ENCODE measurements around the gene NDFIP1. TPM values are rescaled to one million over a fixed set of nuclear protein-coding genes. Genes with fewer than 3 reads are reported as not detected.

Gene NDFIP1
- total RNA-seq, 6 experiments from 2014 or later: 50.4 to 61.1 (median 57.1) TPM

- ATAC-seq: no peak
Measured at GRCh38 chr5:142065273-142065672, 43.3 kb upstream of the NDFIP1 start.

DNA sequence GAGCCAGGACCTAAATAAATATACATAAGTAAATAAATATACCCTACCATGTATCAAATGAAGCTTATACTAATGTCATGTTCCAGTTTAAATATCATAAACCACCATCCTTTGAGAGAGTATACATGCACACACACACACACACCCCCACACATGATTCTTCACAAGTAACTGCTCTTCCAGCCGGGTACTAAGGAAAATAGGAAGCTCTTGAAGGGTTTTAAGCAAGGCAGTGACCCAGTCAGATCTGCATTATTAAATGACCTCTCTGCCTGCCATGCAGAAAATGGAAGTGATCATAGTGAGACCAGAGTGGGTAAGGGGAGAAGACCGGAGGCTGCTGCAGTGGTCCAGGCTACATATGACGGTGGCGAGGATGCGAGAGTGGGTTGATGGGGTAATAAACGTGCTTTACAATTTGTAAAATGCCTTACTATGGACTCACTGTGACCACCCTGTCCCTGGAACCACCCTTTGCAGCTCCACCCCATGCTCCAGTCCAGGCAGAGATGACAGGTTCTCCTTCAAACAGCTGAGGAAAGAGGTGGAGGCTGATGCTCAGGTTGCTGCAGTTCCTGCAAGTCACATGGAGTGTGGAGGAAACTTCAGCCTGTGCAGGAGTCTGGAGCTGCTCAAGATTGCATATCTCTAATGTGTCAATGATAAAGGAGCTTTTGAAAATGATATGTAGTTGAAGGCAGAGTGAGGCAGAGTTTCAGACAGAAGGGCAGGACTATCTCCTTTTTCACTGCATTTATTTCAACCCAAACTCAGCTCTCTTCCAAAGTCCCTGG lies 38.8 kb upstream of the NDFIP1 start:
- no peak for DNase-seq
- intact Hi-C loops (cut with DNase I): no loop called here
- Histone ChIP-seq H3K27ac (no peak overlapping the region), H3K4me3 (no peak overlapping the region), H3K4me1 (no peaks in the 10 kb centered on the region), H3K36me3 (no peaks in the 10 kb centered on the region), H3K9me3 (no peaks in the 10 kb centered on the region), H3K27me3 (no peaks in the 10 kb centered on the region)
- no peak for TF ChIP-seq POLR2A (IDR thresholded peaks at IDR 0.05)
- TF ChIP-seq, protein P1, sequence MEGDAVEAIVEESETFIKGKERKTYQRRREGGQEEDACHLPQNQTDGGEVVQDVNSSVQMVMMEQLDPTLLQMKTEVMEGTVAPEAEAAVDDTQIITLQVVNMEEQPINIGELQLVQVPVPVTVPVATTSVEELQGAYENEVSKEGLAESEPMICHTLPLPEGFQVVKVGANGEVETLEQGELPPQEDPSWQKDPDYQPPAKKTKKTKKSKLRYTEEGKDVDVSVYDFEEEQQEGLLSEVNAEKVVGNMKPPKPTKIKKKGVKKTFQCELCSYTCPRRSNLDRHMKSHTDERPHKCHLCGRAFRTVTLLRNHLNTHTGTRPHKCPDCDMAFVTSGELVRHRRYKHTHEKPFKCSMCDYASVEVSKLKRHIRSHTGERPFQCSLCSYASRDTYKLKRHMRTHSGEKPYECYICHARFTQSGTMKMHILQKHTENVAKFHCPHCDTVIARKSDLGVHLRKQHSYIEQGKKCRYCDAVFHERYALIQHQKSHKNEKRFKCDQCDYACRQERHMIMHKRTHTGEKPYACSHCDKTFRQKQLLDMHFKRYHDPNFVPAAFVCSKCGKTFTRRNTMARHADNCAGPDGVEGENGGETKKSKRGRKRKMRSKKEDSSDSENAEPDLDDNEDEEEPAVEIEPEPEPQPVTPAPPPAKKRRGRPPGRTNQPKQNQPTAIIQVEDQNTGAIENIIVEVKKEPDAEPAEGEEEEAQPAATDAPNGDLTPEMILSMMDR (IDR thresholded peaks at IDR 0.05): no peak
- WGBS (ENCODE audit: insufficient coverage, low coverage, low lambda C conversion rate, missing lambda C conversion rate): 88% methylated on average over 6 of the region's 6 CpGs
- ATAC-seq: no peak

More at GRCh38 chr5:142065273-142065672, 43.3 kb upstream of the NDFIP1 start:
- intact Hi-C loops (cut with DNase I): no loop called here
- WGBS (ENCODE audit: insufficient coverage, low coverage, low lambda C conversion rate, missing lambda C conversion rate): no CpG with 5 or more reads among the region's 2 CpGs
- H3K4me3 ChIP-seq: no peak overlapping the region
- TF ChIP-seq, protein P1 (IDR thresholded peaks at IDR 0.05): no peak
- TF ChIP-seq POLR2A (IDR thresholded peaks at IDR 0.05): no peak
- no peaks in the 10 kb centered on the region for H3K9me3 ChIP-seq
- no peak overlapping the region for H3K27ac ChIP-seq
- no peaks in the 10 kb centered on the region for H3K36me3 ChIP-seq
- H3K27me3 ChIP-seq: no peaks in the 10 kb centered on the region
- DNase-seq: no peak
- H3K4me1 ChIP-seq: no peaks in the 10 kb centered on the region

DNA sequence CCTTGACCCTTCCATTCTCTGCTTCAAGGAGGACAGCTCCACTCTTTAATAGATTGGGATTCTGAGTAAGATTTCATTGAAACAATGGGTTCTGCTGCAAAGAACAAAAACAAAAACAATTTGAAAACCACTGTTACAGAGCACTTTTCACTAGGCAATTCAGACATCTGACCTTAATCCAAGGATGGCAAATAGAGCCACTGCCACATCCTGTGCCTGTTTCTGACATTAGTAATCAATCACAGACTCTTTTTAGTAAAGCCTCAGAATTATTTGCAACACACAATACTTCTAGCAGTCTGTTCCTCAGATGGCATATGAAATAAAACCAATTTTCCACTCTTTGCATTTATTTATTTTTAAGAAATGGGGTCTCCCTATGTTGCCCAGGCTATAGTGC lies 37.8 kb upstream of the NDFIP1 start:
- intact Hi-C loops (cut with DNase I): no loop called here
- H3K36me3 ChIP-seq: no peaks in the 10 kb centered on the region
- no peak overlapping the region for H3K27ac ChIP-seq
- H3K9me3 ChIP-seq: no peaks in the 10 kb centered on the region
- TF ChIP-seq, protein P1 (IDR thresholded peaks at IDR 0.05): no peak
- no peak for TF ChIP-seq POLR2A (IDR thresholded peaks at IDR 0.05)
- H3K27me3 ChIP-seq: no peaks in the 10 kb centered on the region
- H3K4me3 ChIP-seq: no peak overlapping the region
- no peak for ATAC-seq
- DNase-seq: no peak
- no peaks in the 10 kb centered on the region for H3K4me1 ChIP-seq

GRCh38 chr5:142072488-142072887 lies 36.1 kb upstream of the NDFIP1 start:
- intact Hi-C loops (cut with DNase I): no loop called here
- Histone ChIP-seq H3K9me3 (no peaks in the 10 kb centered on the region), H3K27me3 (no peaks in the 10 kb centered on the region), H3K36me3 (no peaks in the 10 kb centered on the region), H3K4me1 (no peaks in the 10 kb centered on the region), H3K27ac (no peak overlapping the region), H3K4me3 (no peak overlapping the region)
- ATAC-seq (no peak), DNase-seq (no peak)
- 68% methylated on average over 3 of the region's 3 CpGs for WGBS (ENCODE audit: insufficient coverage, low coverage, low lambda C conversion rate, missing lambda C conversion rate)
- no peak for TF ChIP-seq POLR2A (IDR thresholded peaks at IDR 0.05)
- TF ChIP-seq, protein P1 (IDR thresholded peaks at IDR 0.05): no peak

All from right lobe of liver (tissue), 6 donors.